Measurements from ENCODE around the gene PDE1A.

- TF ChIP-seq RCOR1 (IDR thresholded peaks at IDR 0.05; ENCODE audit: low read depth, low read length) (no peak), POLR2A (IDR thresholded peaks at IDR 0.05; ENCODE audit: low read length) (no peak), SMC3 (IDR thresholded peaks at IDR 0.05) (no peak), ELK1 (IDR thresholded peaks at IDR 0.05; ENCODE audit: low read depth, low read length) (no peak), RAD21 (conservative IDR thresholded peaks at IDR 0.05 in 1 of 2, IDR thresholded peaks at IDR 0.05 in 1 of 2) (no peak), EP300 (IDR thresholded peaks at IDR 0.05) (no peak), REST (IDR thresholded peaks at IDR 0.05) (no peak), CEBPB (IDR thresholded peaks at IDR 0.05) (no peak)
- TF ChIP-seq, protein P1, sequence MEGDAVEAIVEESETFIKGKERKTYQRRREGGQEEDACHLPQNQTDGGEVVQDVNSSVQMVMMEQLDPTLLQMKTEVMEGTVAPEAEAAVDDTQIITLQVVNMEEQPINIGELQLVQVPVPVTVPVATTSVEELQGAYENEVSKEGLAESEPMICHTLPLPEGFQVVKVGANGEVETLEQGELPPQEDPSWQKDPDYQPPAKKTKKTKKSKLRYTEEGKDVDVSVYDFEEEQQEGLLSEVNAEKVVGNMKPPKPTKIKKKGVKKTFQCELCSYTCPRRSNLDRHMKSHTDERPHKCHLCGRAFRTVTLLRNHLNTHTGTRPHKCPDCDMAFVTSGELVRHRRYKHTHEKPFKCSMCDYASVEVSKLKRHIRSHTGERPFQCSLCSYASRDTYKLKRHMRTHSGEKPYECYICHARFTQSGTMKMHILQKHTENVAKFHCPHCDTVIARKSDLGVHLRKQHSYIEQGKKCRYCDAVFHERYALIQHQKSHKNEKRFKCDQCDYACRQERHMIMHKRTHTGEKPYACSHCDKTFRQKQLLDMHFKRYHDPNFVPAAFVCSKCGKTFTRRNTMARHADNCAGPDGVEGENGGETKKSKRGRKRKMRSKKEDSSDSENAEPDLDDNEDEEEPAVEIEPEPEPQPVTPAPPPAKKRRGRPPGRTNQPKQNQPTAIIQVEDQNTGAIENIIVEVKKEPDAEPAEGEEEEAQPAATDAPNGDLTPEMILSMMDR (IDR thresholded peaks at IDR 0.05) = no peak
- TF ChIP-seq, protein P2, sequence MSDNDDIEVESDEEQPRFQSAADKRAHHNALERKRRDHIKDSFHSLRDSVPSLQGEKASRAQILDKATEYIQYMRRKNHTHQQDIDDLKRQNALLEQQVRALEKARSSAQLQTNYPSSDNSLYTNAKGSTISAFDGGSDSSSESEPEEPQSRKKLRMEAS (IDR thresholded peaks at IDR 0.05) = no peak
Observed at GRCh38 chr2:182193291-182193690, 233.5 kb downstream of the PDE1A start.

All from A549 (cell line).